ENCODE data around the gene ETV1. TPM values are rescaled to one million over a fixed set of nuclear protein-coding genes. Genes with fewer than 3 reads are reported as not detected.
A peak's percentile ranks its signal among the peaks of the same experiment; 100 is the strongest.

Gene ETV1
- total RNA-seq, 2 donors from 2014 or later, result 15.8 to 31.2 TPM

DNA sequence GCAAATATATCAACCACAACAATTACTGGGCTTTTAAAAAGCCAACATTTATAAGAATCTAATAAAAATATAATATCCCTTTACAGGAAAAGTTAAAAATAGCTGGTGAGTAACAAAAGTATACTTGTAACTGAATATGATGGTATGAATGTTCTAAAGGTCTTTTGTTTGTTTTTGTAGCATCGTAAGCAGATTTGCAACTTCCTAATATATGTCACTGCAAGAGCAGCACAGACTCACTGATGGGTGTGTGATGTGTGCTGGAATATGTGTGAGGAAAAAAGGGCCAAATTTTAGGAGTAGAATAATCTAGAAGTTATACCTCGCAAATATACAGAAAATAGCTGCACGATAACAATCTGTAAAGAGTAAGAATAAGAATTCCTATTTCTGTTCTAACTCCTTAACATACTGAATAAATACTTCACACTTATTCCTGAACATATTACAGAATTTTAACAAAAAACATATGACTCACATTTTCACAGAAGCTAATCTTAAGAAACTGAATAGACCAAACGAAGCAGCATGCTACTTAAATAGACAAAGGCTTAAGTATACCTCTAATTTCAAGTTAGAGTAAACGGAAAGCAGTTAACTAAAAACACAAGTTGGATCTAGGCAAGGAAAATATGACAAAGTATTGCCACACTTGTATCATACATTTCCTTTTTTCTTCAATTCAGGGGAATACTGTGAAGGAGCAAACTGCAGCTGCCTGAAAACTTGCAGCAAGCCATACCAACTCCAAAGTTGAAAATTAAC, 9.6 kb downstream of the ETV1 start:
- no peak for DNase-seq
- no peaks in the 10 kb centered on the region for H3K9me3 ChIP-seq (ENCODE audit: control insufficient read depth, low read length)
- no peak overlapping the region for H3K4me3 ChIP-seq (ENCODE audit: low read length)
- no peaks in the 10 kb centered on the region for H3K4me1 ChIP-seq (ENCODE audit: control insufficient read depth, insufficient read depth, low read length)
- no peaks in the 10 kb centered on the region for H3K27me3 ChIP-seq (ENCODE audit: control insufficient read depth, insufficient read depth, low read length, poor library complexity, severe bottlenecking)
- Mint-ChIP-seq H3K36me3 (ENCODE audit: low read depth) (peaks cover 14% of the 10 kb centered on the region), H3K27me3 (ENCODE audit: insufficient read depth) (no peaks in the 10 kb centered on the region), H3K27ac (peak overlapping the region; percentile 25), H3K9me3 (no peaks in the 10 kb centered on the region), H3K4me1 (peaks cover 33% of the 10 kb centered on the region), H3K4me3 (no peak overlapping the region)
- H3K36me3 ChIP-seq (ENCODE audit: control insufficient read depth, insufficient read depth, low read length), result no peaks in the 10 kb centered on the region
- TF ChIP-seq, protein P1, sequence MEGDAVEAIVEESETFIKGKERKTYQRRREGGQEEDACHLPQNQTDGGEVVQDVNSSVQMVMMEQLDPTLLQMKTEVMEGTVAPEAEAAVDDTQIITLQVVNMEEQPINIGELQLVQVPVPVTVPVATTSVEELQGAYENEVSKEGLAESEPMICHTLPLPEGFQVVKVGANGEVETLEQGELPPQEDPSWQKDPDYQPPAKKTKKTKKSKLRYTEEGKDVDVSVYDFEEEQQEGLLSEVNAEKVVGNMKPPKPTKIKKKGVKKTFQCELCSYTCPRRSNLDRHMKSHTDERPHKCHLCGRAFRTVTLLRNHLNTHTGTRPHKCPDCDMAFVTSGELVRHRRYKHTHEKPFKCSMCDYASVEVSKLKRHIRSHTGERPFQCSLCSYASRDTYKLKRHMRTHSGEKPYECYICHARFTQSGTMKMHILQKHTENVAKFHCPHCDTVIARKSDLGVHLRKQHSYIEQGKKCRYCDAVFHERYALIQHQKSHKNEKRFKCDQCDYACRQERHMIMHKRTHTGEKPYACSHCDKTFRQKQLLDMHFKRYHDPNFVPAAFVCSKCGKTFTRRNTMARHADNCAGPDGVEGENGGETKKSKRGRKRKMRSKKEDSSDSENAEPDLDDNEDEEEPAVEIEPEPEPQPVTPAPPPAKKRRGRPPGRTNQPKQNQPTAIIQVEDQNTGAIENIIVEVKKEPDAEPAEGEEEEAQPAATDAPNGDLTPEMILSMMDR (conservative IDR thresholded peaks at IDR 0.05), result no peak
- WGBS, 2 experiments (ENCODE audit: insufficient coverage in 1 of 2, insufficient read length in 1 of 2), result 83 to 90% methylated on average over 1 to 5 of the region's 5 CpGs
- H3K27ac ChIP-seq (ENCODE audit: low read depth, low read length), result no peak overlapping the region
- H3K9ac ChIP-seq (ENCODE audit: extremely low read depth, low read length, poor library complexity, severe bottlenecking), result no peak overlapping the region

DNA sequence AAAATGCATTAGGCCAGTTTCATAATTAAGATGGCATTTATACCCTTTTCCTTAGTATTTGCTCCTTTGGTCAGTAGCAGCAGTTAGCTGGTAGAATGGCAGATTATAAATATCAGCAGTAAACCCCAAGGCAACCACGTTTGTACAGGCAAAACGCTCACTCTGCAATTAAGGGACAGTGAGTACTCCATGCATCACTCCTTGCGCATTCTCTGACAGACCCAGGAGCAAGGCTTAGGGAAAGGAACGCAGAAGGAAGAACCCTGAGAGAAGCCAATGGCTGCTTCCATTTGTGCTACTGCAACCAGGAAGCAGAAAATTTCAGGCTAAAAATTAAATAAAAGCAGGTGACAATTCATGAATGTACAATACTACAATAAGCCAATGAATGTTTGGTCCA, 12.9 kb downstream of the ETV1 start:
- Histone ChIP-seq H3K27ac (ENCODE audit: low read depth, low read length) (no peak overlapping the region), H3K27me3 (ENCODE audit: control insufficient read depth, insufficient read depth, low read length, poor library complexity, severe bottlenecking) (no peaks in the 10 kb centered on the region), H3K4me3 (ENCODE audit: low read length) (no peak overlapping the region), H3K36me3 (ENCODE audit: control insufficient read depth, insufficient read depth, low read length) (no peaks in the 10 kb centered on the region), H3K9me3 (ENCODE audit: control insufficient read depth, low read length) (no peaks in the 10 kb centered on the region), H3K9ac (ENCODE audit: extremely low read depth, low read length, poor library complexity, severe bottlenecking) (no peak overlapping the region), H3K4me1 (ENCODE audit: control insufficient read depth, insufficient read depth, low read length) (no peaks in the 10 kb centered on the region)
- no peaks in the 10 kb centered on the region for H3K27me3 Mint-ChIP-seq (ENCODE audit: insufficient read depth)
- H3K4me3 Mint-ChIP-seq, result no peak overlapping the region
- 91 to 97% methylated on average over 4 of the region's 4 CpGs for WGBS, 2 experiments (ENCODE audit: insufficient coverage in 1 of 2, insufficient read length in 1 of 2)
- H3K27ac Mint-ChIP-seq, result no peak overlapping the region
- H3K4me1 Mint-ChIP-seq, result peaks cover 16% of the 10 kb centered on the region
- H3K9me3 Mint-ChIP-seq, result no peaks in the 10 kb centered on the region
- TF ChIP-seq, protein P1 (conservative IDR thresholded peaks at IDR 0.05), result no peak
- peaks cover 27% of the 10 kb centered on the region for H3K36me3 Mint-ChIP-seq (ENCODE audit: low read depth)
- no peak for DNase-seq

DNA sequence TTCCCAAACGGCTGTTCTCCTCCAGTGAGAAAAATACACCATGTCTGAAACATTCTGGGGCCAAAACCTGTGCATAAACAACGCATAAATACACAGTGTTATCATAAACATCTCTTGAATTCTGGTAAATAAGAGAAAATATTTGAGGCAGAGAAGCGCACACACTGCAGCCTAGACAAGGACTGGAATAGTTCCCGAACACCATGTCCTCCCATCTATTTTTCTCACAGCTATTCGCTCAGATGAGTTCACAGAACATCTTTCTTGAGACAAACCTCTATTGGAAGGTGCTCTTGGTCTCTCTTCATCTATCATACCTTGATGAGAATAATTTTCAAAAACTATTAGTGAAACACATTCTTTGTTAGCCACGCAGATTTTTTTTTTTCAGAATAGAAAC, 24.4 kb downstream of the ETV1 start:
- TF ChIP-seq, protein P1 (conservative IDR thresholded peaks at IDR 0.05), result no peak
- Mint-ChIP-seq H3K9me3 (no peaks in the 10 kb centered on the region), H3K4me3 (no peak overlapping the region), H3K36me3 (ENCODE audit: low read depth) (peaks cover 2% of the 10 kb centered on the region), H3K27ac (no peak overlapping the region), H3K4me1 (peaks cover 1% of the 10 kb centered on the region), H3K27me3 (ENCODE audit: insufficient read depth) (no peaks in the 10 kb centered on the region)
- Histone ChIP-seq H3K27ac (ENCODE audit: low read depth, low read length) (no peak overlapping the region), H3K4me1 (ENCODE audit: control insufficient read depth, insufficient read depth, low read length) (no peaks in the 10 kb centered on the region), H3K4me3 (ENCODE audit: low read length) (no peak overlapping the region), H3K36me3 (ENCODE audit: control insufficient read depth, insufficient read depth, low read length) (no peaks in the 10 kb centered on the region), H3K9me3 (ENCODE audit: control insufficient read depth, low read length) (no peaks in the 10 kb centered on the region), H3K27me3 (ENCODE audit: control insufficient read depth, insufficient read depth, low read length, poor library complexity, severe bottlenecking) (no peaks in the 10 kb centered on the region), H3K9ac (ENCODE audit: extremely low read depth, low read length, poor library complexity, severe bottlenecking) (no peak overlapping the region)
- 70 to 79% methylated on average over 4 to 6 of the region's 6 CpGs for WGBS, 2 experiments (ENCODE audit: insufficient coverage in 1 of 2, insufficient read length in 1 of 2)
- no peak for DNase-seq
